D721Med (cell line): ENCODE results near the gene ADAMTS17.

ENCODE experiments used
- DNase-seq: peaks from one replicate; pipeline ENCODE4 v3.0.0; 2011; ENCODE audit warnings: low spot score; ENCODE audit not compliant: insufficient read length
- FAIRE-seq: peaks from 2 replicates; lab custom pipeline; 2011; peaks lifted over from hg19 to GRCh38; lab: Jason Lieb, UNC
- TF ChIP-seq, protein P1 (sequence below): IDR thresholded peaks from 2 replicates; pipeline ENCODE4 v1.5.1; 2012; ENCODE audit warnings: mild to moderate bottlenecking, control low read depth; ENCODE audit not compliant: insufficient read depth; ENCODE audit errors: missing control alignments

ADAMTS17 gene

DNA sequence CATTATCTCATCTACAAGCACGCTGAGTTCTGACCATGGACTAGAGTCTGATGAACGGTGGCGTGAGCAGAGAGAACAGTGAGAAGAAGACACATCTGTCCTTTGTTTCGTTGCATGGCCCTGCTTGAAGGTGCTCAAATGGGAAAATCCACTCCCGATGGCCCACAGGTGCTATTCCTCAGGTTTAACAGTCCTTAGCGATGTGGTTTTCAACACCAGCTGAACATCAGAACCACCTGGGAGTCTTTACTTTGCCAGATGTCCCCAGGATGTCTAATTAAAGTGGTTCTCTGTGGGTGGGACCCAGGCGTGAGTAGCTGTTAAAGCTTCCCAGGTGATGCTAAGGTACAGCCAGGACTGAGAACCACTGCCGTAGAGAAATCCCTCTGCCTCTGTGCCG, 13.0 kb downstream of the ADAMTS17 start:
- FAIRE-seq = no peak
- no peak for DNase-seq
- TF ChIP-seq, protein P1, sequence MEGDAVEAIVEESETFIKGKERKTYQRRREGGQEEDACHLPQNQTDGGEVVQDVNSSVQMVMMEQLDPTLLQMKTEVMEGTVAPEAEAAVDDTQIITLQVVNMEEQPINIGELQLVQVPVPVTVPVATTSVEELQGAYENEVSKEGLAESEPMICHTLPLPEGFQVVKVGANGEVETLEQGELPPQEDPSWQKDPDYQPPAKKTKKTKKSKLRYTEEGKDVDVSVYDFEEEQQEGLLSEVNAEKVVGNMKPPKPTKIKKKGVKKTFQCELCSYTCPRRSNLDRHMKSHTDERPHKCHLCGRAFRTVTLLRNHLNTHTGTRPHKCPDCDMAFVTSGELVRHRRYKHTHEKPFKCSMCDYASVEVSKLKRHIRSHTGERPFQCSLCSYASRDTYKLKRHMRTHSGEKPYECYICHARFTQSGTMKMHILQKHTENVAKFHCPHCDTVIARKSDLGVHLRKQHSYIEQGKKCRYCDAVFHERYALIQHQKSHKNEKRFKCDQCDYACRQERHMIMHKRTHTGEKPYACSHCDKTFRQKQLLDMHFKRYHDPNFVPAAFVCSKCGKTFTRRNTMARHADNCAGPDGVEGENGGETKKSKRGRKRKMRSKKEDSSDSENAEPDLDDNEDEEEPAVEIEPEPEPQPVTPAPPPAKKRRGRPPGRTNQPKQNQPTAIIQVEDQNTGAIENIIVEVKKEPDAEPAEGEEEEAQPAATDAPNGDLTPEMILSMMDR = no peak

DNA sequence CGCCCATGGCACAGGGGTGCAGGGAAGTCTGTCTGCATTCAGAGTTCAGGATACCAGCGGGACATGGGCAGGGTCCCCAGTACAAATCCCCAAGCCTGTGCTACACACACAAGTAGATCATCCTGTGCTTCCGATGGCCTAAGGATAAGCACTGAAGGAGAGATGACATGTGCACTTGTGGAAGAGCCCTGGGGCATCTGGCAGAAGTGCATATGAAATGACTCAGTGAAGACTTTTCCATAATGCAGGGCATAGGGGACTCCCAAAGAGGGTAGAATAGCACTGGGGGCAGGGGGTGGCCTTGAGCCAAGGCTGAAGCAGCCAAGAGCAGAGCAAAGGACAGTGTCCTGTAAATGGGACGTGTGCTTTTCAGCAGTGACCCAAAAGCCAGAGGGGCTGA, 22.9 kb downstream of the ADAMTS17 start:
- TF ChIP-seq, protein P1 = no peak
- no peak for DNase-seq
- no peak for FAIRE-seq

GRCh38 chr15:100314809-100315400, 26.9 kb downstream of the ADAMTS17 start:
- TF ChIP-seq, protein P1 = no peak
- no peak for FAIRE-seq
- no peak for DNase-seq

- TF ChIP-seq, protein P1 = no peak
Measured at GRCh38 chr15:100311833-100312476, 29.8 kb downstream of the ADAMTS17 start.

GRCh38 chr15:100311154-100311625, 30.6 kb downstream of the ADAMTS17 start:
- FAIRE-seq = no peak

More at GRCh38 chr15:100311833-100312476, 29.8 kb downstream of the ADAMTS17 start:
- FAIRE-seq (no peak), DNase-seq (no peak)

DNA sequence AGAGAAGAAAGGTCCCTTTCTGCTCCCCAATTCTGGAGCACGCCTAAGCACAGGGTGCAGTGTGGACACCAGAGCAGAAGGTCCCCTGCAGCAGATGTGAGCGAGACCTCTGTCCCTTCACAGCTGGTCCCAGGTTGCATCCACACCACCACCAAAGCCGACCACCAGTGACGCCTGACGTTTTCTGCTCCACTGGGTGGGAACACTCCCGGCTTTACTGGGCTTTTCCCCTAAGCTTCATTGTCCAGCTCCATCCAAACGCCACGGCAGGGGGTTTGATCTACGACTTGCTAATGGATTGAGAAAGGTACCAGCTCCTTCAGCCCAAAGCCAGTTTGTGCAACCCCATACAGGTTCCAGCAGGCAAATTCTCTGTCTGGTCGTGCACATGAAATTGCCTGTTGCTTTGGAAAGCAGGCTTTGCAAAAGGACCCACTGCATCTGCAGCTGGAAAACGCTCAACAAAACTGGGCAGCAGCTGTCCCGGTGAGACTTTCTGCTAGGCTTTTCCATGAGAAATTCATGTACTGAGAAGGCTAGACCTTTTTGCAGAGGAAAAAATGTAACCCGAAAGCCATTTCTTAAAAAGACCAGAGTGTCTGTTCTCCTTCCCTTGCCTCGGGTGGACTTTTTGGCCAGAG, 31.1 kb downstream of the ADAMTS17 start:
- TF ChIP-seq, protein P1 = no peak
- no peak for DNase-seq
- no peak for FAIRE-seq

More at GRCh38 chr15:100311154-100311625, 30.6 kb downstream of the ADAMTS17 start:
- TF ChIP-seq, protein P1 = no peak
- DNase-seq = no peak
